Stimulated activated CD4-positive, alpha-beta T cell treated with anti-CD3 and anti-CD28 coated beads, Interleukin-4, amount 100 ng/mL, for 4 hours (primary cell): ENCODE measurements around the gene FOXO1.

Experiments
- DNase-seq, 2 experiments: peaks; one replicate each; pipeline ENCODE4 v3.0.0-alpha.2; 2020

Gene FOXO1

DNA sequence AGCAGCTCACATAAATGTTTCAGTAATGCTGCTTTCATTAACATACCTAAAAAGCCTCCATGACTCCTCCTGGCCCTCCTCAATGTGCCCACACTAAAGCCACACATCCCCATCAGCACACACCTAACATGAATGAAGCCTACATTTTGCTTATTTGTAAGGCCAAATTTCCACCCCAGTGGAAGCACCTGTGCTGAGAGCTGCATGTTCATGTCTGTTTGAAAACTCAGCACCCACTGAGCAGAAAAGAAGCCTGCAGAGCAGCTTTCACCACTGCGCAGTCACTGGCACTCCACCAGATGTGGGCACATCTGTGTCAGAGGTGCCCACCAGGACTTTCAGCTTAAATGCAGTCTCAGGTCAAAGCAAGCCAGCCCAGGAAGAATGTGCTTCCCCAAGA is 93.5 kb downstream of the FOXO1 start:
- DNase-seq: no peak

DNA sequence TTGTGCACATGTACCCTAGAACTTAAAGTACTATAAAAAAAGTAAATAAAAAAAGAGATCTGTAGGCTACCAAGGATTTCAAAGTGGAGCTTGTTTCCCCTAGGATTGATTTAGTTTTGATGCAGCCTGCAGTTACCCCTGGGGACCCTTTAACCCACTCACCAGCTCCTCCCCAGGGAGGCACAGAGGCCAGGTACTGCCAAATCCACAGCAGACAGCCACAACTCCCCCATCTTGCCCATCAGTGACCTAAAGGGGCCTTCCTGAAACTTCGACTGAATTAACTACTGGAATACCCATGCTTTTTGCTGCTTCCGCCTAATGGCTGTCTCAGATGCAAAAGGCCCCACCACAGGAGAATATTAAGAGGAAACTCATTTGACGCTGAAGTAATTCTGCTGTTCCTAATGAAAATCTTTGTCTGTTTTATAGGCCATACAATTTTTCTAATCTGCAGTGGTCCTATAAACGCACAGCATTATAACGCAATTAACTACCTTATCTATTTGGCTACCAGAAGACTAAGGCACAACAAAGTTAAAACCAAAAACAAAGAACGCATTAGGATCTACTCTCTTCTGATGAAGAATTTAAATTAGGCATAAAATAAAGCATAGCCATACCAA is 95.0 kb downstream of the FOXO1 start:
- DNase-seq: no peak

DNA sequence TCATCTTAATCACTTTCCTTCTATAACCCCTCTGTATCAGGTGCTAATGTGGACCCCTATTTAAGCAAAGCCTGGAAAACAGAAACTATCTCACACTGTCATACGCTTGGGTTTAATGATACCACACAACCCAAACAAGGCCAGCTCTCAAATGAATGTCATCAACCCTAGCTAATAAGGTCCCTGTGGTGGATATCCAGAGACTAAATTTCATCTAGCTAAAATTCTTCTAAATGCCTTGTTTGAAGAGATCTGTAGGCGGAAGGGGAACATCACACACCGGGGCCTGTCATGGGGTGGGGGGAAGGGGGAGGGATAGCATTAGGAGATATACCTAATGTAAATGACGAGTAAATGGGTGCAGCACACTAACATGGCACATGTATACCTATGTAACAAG is 95.5 kb downstream of the FOXO1 start:
- no peak for DNase-seq

GRCh38 chr13:40569024-40569350 is 97.5 kb downstream of the FOXO1 start:
- DNase-seq: no peak

DNA sequence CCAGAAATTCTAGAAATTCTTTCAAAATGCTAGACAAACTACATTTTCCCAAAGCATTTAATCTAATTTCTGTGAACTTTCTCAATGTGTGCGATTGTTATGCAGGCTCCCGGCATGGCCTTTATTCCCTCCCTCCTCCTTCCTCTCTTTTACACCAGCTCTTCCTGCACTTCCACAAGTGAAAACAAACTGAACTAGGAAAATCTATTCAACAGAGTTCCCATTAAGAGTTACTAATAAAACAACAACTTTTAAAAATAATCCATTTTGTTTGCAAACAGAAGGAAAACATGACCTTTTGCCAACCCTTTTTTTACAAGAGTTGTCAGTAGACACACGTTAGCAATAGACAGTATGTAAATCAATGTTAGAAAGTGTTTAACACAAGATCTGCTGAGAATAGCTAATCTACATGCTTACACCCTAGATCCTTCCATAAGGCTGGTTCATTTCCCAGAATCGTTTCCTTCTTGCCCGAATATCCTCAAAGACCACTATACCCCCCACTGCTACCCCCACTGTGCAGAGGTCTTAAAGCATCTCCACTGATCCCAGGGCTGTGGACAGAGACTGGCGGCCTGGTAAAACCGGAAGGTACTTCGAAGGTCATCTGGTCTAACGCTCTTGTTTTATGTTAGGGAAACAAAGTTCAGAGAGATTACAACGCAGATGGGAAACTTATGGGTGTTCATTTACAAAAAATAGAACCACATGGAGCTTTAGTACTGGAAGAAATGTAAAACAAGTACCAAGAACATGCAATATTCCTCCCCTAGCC is 98.0 kb downstream of the FOXO1 start:
- DNase-seq: no peak

DNA sequence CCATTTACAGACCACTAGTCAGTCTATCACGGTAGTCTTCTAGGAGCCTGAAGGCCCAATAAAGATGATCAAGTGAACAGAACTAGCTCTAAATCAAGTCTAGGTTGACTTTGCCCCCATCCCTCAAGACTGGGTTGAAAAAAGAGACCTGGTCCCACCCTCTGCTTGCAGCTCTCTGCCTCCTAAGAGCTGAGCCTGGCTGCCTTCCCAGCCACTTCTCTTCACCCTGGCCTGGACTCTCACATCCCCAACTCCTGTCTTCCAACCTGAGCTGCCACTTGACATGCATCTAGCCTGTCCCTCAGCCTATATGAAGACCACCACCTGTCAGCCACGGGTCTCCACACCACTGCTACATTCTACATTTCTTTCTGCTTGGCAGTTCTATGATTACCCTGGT is 99.6 kb downstream of the FOXO1 start:
- no peak for DNase-seq

DNA sequence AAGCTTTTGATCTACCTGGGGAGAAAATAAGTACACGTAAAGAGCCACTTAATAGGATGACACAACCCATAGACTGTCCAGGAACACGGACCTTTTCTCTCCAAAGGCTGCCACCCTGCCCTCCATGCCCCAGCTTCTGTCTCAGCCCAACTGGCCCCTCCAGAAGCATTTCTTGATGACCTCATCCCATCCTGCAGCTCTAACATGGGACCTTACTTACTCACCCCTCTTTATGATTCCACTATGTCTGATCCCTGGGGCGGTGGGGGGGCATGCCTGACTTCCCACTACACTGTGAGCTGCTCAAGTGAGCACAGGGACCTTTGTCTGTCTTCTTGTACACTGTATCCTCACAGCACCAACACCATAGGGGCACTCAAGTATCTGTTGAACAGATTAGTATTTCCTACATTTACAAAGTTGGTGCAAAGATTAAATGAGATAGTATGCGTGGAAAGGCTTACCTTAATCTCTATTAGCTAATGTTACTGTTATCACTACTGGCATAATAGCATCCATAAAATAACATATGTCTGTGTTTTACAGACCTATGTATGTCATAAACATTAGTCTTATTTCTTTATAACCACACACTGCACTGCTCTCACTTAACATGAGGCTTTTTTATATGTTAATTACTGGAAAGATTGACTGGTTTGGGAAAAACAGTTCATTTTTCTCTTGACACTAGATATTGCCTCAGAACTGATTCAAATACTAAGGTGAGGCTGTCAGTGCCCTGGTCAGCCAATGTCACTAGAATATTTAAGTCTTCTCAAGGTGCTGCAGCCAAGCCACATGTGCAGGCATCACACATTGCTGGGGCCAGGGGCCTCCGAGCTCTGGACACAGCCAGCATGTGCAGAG is 100.9 kb downstream of the FOXO1 start:
- no peak for DNase-seq

- no peak for DNase-seq
Measured at GRCh38 chr13:40564342-40565001, 102.0 kb downstream of the FOXO1 start.

DNA sequence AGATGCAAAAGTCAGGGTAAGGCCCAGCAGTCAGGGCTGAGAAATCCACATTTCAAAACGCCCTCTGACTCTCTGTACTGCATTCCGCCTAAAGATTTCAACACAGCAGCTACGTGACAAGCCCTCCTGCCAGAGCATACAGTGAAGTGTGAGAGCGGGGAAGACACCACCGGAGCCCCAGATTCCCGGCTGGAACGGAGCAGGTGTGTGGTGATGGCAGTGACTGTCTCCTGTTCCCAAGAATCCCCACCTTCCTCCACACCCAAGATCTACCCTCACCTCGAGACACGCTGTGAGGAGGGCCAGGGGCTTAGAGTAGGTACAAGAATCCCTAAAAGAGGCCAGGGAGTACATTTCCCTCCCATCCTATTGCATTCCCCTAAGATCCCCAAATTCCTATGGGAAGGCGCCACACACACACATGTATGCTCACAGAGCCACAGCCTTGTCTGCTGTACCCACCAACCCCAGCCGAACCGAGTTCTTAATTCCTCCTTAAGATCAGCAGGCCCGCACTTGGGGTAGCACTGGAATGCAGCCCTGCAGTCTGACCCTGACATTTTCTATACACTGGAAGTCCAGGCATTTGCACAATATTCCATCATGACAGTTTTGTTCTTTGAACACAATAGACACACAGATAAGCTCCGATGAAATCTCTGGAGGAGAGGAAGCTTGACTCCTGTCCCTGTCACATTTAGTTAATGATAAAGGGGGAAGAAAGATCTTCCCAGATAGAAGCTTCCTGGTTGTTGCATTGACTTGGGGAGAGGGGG is 102.9 kb downstream of the FOXO1 start:
- DNase-seq: no peak

GRCh38 chr13:40562975-40563349 is 103.5 kb downstream of the FOXO1 start:
- DNase-seq: no peak

DNA sequence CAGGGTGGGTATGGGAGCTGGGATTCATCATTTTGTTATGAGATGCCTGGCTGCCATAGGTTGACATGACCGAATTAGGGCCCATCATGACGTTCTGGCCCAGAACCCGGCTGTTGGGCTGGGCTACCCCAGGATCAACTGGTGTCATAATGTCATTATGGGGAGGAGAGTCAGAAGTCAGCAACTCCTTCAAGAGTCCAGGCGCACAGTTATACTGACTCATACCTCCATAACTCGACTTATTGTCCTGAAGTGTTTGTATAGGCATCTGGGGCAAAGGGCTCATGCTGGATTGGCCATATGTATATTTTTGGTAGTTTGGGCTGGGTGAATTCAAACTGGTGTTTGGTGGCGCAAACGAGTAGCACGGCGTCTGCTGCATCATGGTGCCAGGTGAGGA is 106.5 kb downstream of the FOXO1 start:
- no peak for DNase-seq

DNA sequence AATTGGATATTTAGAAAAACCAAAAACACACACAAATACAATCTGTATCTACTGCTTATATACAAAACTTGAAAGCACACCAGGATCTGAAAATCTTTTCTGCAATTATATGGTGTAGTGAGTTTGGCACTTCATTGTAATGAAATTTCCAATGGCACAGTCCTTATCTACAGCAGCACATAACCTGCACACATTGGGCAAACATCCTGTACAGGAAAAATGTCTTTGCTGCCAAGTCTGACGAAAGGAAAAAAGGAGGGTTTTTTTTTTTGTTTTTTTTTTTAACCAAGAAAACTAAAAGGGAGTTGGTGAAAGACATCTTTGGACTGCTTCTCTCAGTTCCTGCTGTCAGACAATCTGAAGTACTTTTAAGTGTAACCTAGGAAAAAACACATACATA is 107.8 kb downstream of the FOXO1 start:
- no peak for DNase-seq

DNA sequence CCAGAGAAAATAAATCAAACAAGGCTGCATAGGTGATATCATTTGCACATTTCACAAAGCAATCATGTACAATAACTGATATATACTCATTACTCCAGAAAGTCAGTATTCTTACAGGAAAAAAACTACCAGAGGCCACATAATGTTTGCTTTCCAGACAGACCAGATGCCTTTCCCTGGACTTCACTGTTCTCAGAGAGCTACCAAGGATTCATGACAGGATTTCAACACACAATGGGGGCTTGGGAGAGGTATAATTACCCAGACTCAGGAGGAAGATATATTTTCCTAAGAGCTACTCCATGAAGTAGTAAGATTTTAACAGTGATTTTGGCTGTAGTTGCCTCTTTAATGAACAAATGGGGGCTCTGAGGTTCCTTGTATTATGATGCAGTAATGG is 110.0 kb downstream of the FOXO1 start:
- no peak for DNase-seq

DNA sequence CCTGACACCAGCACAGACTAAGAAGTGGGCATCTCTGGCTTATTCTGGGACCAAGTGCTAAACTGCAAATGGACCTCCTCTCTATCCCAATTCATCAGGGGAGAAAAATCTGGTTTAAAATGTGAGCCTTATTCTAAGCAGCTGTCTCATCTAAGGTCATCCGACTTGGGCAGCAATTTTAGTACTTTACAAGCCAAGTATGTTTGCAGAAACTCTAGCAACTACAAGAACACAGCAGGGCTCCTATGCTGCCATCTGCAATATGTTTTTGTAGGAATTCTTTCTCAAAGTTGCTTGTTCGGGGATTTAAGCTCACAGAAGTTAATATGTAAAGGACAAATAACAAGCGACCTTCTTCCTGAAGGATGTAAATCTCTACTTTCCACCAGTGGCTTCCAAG is 113.1 kb downstream of the FOXO1 start:
- no peak for DNase-seq

DNA sequence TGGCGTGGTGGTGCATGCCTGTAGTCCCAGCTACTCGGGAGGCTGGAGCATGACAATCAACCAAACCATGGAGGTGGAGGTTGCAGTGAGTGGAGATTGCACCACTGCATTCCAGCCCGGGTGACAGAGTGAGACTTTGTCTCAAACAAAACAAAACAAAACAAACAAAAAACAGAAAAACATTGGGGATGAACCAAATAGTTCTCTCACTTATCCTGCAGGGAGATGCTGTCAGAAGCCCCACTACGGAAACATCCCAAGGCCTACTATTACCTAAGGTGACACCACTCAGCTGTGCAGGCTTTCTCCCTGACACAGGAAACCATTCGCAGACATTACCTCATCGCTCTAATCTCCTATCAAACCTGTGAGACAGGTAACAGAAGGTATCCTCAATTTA is 113.5 kb downstream of the FOXO1 start:
- DNase-seq: no peak

DNA sequence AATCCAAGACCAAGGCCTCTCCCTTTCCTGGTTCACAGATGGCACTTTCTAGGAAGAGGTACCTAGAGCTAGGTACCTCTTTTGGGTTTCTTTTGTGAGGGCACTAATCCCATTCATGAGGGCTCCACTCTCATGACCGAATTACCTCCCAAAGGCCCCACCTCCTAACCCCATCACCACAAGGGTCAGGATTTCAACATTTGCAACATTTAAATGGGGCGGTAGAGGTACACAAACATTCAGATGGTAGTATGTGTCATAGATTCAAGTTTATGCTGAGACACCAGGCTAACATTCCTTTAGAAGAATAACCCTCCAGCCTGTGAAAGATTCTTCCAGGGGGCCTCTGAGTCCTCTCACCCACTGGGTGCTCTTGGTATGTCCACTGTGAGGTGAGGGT is 116.3 kb downstream of the FOXO1 start:
- no peak for DNase-seq

DNA sequence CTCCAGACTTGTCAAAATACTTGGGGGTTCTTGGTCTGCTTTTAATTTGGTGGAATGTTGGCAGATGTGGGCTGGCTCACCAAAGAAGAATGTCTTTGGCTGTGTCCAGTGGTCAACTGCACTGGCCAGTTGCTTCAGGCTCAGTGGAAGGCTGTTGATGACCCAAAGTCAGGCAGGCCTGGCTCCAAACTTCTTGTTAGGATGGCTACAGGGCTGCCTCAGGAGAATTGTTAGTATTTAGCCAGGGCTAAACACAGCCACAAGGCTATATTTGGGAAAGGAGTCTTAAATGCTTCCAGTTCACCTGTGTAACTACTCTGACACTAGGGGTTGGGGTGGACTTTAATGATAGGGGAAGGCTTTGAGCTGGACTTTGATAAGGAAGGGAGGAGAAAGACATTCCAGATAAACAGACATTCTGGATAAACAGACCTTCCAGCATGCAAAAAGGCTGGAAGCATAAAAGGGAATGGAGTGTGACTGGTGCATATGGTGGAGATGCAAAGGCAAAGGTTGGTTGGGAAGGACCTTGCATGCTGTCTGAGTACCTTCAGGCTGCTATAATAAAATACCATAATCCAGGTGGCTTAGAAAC is 116.8 kb downstream of the FOXO1 start:
- no peak for DNase-seq

- DNase-seq: no peak
Measured at GRCh38 chr13:40547591-40548315, 118.7 kb downstream of the FOXO1 start.

- no peak for DNase-seq
Measured at GRCh38 chr13:40546047-40546446, 120.4 kb downstream of the FOXO1 start.

- DNase-seq: no peak
Measured at GRCh38 chr13:40540328-40541044, 126.0 kb downstream of the FOXO1 start.
